NCI-H1436 treated with DMSO at 0.1 percent for 48 hours (cell line): ENCODE data around the gene ORMDL2.

Experiments used
- DNase-seq: peaks from one replicate; lab custom pipeline; 2025; lab: John Stamatoyannopoulos, UW

The ORMDL2 gene

GRCh38 chr12:55817345-55818139, at the start of gene ORMDL2, which contains the start of gene SARNP:
ORMDL2 (plus strand) TSS chr12:55818041; CDS start chr12:55819000, 959 bp downstream.
SARNP (minus strand) TSS chr12:55817724; CDS start chr12:55817701, 23 bp downstream.
- peak; percentile 99 for DNase-seq

DNA sequence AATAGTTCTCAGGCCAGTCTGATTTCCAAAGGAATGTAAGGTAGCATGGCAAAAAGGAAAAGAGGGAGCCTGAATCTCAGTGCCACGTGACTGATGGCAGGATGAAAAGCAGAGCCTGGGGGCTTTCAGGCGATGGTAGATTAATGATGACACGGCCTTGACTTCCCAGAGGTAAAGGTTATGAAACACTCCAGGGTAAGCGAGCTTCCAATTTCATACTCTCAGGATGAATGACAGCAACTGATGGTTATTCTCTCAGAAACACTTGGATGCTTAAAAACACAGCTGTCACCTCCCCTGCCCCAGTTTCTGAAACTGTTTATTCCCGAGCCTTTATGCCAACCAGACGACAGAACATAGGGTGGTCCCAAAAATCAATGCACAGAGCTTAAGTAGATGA, 46.1 kb upstream of the ORMDL2 start:
- no peak for DNase-seq

GRCh38 chr12:55777856-55778255, 40.0 kb upstream of the ORMDL2 start:
- DNase-seq: no peak

DNA sequence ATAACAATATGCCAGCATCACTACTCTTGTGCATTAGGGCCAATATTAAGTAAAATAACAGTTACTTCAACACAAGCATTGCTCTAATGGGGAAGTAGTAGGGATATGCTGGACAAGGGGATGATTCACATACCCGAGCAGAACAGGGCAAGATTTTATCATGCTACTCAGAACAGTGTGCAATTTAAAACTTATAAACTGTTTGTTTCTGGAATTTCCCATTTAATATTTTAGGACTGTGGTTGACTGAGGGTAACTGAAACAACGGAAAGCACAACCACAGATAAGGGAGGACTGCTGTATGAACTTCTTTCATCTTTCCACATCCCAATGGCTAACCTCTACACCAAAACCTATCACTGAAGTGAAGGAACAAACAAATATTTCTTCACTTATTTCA, 37.2 kb upstream of the ORMDL2 start:
- DNase-seq: no peak

- DNase-seq: no peak
Observed at GRCh38 chr12:55788546-55788945, 29.3 kb upstream of the ORMDL2 start.

DNA sequence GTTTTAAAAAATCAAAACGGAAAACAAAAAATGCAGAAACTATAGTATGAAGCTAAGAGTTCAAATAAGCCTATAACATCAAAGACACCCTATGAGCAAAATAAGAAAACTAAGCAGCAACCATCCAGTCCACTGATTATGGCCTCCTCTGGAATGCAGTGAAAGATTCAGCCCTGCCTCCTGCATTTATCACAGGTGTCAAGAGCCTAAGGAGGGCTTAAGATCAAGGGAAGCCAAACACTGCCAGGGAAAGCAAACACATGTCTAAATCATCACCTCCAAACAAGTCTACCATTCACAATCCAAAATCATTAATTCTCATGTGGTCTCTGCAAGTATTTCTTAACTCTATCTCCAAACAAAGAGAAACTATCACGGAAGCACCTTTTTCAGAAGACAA, 28.7 kb upstream of the ORMDL2 start:
- no peak for DNase-seq

- DNase-seq: no peak
Observed at GRCh38 chr12:55789893-55790292, 27.9 kb upstream of the ORMDL2 start.

DNA sequence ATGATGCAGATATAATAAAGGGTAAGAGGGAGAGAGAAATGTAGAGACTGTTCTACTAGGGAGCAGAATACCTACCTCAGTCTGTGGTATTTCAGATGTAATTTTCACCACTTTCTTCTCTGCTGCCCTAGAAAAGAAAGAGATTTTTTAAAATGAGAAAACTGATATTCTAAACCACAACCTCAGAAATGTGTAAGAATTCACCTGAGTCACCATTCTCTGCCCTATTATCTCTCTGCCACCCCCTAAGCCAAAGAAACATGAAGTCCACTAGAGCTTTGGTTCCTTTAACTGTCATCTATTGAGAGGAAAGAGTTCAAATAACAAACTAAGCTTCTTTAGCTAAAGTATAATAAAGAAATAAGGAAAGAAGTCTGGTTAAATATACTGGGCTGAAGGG, 21.9 kb upstream of the ORMDL2 start:
- no peak for DNase-seq

DNA sequence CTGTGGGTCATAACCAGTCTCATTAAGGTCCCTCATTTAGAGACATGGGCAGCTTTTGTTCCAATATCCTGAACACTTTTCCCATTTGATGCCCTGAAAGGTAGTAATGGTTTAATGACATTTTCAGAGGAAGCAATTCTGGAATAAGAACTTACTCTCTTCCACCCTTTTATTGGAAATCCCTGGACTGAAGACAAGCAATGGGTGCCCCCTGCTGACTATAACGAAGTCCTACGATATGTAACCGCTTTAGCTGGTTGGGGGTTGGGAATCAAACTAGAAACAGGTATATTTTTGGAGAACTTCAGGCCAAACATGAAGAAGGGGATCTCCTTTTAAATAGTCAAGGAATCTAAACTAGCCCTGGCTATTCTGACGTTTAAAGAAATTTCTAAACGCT, 20.8 kb upstream of the ORMDL2 start:
- no peak for DNase-seq

- DNase-seq: no peak
Observed at GRCh38 chr12:55797550-55797949, 20.3 kb upstream of the ORMDL2 start.

DNA sequence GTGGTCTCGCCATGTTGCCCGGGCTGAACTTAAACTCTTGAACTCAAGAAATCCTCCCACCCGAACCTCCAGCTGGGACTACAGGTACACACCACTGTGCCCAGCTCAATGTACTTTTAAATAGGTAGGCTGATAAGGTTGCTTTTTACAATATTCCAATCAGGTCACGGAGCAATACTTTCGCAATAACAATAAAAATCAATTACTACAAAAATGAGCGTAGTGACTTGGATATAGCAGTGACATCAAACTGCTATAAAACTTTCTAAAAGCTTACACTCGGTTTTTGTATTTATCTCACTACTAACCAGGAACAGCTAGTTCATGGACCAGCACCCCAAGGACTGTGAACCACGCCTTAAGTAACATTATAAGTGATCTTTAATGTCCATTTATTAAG, 10.9 kb upstream of the ORMDL2 start:
- no peak for DNase-seq

- DNase-seq: no peak
Observed at GRCh38 chr12:55809274-55809673, 8.6 kb upstream of the ORMDL2 start.

DNA sequence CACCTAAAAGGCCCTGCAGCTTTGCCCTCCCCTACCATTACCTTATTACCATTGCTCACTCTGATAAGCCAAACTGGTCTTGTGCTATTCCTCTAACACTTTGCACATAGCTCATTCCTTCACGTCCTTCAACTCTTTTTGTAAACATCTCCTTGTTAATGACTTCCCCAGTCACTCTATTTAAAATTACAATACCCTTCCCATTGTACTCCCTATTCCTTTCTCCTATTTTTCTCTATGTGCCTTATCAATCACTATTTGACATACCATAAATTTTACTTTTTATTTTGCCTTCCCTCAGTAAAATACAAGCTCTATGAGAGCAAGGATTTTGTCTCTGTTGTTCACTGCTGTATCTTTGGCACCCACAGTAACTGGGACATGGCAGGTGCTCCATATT, 5.8 kb upstream of the ORMDL2 start:
- DNase-seq: no peak

GRCh38 chr12:55814257-55814656, 3.6 kb upstream of the ORMDL2 start:
- DNase-seq: no peak

DNA sequence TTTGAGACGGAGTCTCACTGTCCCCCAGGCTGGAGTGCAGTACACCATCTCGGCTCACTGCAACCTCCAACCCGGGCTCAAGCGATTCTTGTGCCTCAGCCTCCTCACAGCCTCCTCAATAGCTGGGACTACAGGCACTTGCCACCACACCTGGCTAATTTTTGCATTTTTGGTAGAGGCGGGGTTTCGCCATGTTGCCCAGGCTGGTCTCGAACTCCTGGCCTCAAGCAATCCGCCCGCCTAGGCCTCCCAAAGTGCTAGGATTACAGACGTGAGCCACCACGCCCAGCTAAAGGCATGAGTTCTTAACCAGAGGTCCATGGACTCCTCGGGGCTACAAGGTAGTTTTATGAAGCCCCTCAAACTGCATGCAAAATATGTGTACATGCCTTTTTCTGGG, 2.4 kb upstream of the ORMDL2 start:
- no peak for DNase-seq

DNA sequence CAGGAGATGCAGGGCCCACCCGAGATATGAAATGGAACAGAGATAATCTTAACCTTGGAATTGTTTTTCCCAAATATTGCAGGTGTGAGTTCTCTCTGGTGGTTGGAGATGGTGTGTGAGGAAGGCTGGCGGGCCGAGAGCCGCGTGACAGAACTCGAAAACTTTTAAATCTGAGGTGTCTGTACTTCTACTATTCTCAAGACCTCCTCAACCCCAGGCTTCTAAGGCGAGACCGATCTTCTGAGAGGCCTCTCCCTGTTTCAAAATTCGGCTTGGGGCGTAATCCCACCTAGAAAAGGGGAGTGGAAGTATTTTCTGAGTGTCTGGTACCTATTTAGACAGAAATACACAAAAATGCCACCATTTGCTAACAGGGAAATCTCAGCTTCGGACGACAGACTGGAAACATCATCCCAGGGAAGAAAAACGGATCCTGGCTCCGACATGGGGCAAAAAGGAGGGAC, 928 bp upstream of the ORMDL2 start:
- DNase-seq: no peak

- DNase-seq: no peak
Observed at GRCh38 chr12:55818140-55818728, 393 bp downstream of the ORMDL2 start.

GRCh38 chr12:55818886-55819285, 1.0 kb downstream of the ORMDL2 start:
- no peak for DNase-seq

- no peak for DNase-seq
Observed at GRCh38 chr12:55820679-55821078, 2.8 kb downstream of the ORMDL2 start.

DNA sequence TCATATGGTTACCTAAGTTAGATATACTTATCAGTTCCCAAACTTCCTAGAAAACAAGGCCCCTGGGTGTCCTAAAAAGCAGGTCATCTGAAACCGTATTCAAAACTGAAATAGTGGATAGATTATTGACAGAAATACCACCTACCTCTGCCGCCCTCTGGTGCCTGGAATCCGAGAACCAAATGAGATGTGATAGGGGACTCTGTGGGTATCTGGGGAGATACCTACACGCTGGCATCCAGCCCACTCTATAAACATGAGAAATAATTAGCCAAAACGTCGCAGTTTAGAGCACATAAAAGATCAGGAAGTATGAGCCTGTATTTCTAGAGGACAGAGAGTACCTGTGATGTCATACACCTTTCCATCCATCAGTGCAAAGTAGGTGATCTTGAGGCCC, 4.4 kb downstream of the ORMDL2 start:
- no peak for DNase-seq

- no peak for DNase-seq
Observed at GRCh38 chr12:55823419-55823818, 5.6 kb downstream of the ORMDL2 start.

DNA sequence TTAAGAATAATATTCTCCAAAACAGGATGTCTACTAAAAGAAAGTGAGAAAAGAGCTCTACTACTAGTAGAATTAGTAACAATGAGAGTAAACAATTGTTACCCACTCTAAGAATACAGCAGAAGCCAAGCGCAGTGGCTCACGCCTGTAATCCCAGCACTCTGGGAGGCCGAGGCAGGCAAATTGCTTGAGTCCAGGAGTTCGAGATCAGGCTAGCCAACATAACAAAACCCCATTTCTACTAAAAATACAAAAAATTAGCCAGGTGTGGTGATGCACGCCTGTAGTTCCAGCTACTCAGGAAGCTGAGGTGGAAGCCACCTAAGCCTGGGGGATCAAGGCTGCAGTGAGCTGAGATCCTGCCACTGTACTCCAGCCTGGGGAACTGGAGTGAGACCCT, 6.9 kb downstream of the ORMDL2 start:
- DNase-seq: no peak

GRCh38 chr12:55827806-55828205, 10.0 kb downstream of the ORMDL2 start:
- no peak for DNase-seq

DNA sequence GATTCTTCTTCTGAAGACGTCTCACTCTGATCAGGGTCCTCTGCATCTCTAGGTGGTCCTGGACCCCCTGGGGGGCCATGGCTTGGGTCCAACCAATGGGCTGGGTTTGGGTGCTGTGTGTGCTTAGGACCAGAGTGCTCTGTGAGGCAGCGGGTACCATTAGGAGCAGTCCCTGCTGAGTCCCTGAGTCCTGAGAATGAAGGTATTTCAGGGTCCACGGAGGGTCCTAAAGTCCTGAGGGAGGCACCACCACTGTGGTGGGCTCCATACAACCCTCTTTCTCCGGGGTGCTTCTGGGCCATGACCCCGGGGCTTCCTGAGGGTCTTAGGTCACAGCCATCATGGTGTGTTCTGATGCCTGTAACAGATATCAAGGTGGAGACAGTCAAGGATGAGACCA, 10.5 kb downstream of the ORMDL2 start:
- no peak for DNase-seq
